COLO668 (cell line): Measurements from ENCODE around the gene KCNH4.
"Not testable (repeated sequence)": the region's sequence is repeated elsewhere in the genome, so short reads cannot be mapped to it uniquely, and the experiment has no call there.

Source experiments
- DNase-seq: peaks from one replicate; lab custom pipeline; 2025; ENCODE audit not compliant: unreplicated experiment; lab: John Stamatoyannopoulos, UW

KCNH4 gene

DNA sequence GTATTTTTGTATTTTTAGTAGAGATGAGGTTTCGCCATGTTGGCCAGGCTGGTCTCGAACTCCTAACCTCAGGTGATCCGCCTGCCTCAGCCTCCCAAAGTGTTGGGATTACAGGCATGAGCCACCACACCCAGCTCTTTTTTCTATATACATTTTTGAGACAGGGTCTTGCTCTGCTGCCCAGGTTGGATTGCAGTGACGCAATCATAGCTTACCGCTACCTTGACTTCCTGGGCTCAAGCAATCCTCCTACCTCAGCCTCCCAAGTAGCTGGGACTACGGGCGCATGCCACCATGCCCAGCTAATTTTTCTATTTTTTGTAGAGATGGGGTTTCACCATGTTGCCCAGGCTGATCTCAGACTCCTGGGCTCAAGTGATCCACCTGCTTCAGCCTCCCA, 40.3 kb downstream of the KCNH4 start:
- not testable (repeated sequence) for DNase-seq

GRCh38 chr17:42138749-42139492, 42.0 kb downstream of the KCNH4 start:
- DNase-seq, result no peak

DNA sequence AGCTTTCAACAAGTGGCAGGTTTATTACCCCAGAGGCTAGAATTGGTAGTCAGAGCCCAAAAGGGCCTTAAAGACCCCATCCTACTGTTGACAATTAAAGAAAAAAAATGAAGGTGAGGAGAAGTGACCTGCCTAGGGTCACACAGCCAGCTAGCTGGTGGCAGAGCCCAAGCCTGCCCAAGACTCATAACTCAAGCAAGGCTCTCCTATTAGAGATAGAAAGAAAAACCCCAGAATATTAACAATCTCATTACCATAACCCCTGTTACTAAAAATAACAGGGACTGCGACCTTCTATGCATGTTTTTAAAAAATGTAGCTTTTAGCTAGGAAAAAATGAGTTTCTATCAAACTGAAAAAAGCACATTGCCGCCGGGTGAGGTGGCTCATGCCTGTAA, 44.3 kb downstream of the KCNH4 start:
- no peak for DNase-seq

DNA sequence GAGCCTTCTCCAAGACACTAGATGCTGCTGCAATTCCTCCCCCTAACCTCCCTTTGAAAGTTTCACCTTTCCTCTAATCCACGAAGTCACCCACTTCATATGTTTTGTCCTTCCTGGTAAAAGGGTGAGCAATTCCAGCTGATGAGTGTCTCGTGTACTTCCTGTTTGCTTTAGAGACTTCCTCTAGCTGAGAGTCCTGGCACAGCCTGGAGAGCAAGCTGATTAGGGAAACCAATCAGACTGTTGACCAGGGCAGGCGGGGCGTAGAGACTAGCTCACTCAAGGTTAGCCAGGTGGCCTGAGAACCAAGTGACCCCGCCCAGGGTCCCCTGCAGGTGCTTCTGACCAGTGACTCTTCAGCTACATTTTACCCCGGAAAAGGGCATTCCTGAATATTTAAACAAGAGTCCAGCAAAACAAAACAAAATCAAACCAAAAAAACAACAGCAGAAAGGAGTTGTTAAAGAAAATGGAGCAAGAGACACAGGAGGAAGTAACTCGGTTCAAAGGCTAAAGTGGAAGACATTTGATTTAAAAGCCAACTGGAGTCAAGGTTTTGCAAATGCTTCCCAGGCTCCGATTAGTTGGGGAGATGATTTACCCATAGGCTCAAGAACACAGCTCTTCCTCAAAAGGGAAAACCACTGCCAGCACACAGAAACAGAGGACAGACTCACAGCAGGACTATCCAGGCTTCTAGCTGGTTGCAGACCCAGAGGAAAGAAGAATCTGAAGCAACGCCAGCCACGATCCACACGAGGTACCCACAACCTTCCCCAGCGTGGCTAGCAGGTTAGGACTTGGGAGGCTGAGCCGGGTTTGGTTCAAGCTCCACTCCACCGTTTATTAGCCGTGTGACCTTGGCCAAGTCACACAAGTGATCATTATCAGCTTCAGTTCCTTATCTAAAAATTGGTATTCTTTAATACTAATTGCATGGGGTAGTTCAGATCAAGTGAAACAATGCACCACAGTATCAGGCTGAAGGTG, 45.0 kb downstream of the KCNH4 start:
- DNase-seq, result peak; percentile 68

GRCh38 chr17:42135151-42135550, 45.8 kb downstream of the KCNH4 start:
- DNase-seq, result no peak

DNA sequence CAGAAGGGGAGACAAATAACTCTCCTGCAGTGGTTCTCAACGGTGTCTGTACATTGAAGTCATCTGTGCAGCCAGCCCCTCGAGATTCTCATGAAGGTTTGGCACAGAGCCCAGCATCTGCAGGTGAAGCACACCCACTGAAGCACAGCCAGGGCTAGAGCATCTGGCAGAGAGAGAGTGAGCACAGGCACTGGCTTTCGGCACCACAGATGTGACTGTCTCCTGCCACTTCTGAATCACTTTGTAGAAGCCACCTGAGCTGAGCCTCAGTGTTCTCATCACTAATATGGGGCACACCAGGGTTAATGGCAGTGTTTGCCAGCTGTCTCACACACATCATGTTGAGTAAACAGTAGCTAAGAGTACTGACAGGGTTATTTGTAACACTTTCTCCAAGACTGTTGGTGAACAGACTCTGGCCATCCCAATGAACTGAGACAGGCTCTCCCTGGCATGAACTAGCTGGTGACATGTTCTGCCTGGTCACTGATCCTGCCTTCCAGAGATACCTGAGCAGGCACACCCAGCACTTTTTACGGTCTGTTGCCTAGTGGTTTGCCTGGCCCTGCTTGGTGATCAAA, 47.4 kb downstream of the KCNH4 start:
- DNase-seq, result peak; percentile 86

DNA sequence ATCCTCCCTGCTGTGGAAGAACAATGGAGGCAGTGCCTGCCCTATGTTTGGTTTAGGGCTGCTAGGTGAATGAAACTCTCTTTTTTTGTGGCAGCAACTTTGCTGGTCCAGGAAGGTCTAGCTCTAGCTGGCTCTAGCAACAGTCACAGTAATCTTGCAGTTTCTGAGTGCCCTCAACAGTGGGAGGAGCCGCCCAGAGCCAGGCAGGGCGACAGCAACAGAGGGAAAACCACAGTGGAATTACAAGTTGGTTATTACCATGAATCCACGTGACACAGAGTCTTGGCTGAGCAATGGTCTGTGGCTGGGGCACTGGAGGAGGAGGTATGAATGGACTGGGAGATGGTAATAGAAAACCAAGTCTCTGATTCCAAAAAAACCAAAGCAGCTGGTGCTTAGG, 48.0 kb downstream of the KCNH4 start:
- peak; percentile 19 for DNase-seq

DNA sequence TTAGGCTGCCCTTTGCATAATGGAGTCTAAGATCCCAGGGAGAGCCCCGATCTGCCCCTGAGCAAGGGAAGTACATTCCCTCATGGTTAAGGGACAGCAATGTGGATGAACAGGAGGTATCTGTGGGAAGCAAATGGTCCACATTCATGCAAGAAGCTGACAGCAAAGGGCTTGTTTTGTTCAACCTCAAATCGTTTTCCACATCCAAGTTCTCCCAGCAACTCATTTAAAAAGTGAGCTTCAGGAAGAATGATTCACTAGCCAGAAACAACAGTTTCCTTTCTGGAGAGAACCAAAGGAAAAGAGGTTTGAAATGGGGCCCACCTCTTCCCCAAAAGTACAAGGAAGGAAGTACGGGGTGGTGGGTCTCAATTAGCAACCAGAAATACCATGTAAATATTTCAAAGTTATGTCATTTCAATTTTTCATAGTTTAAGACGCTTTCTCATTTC, 48.9 kb downstream of the KCNH4 start:
- DNase-seq, result no peak

GRCh38 chr17:42131232-42131631, 49.7 kb downstream of the KCNH4 start:
- no peak for DNase-seq

DNA sequence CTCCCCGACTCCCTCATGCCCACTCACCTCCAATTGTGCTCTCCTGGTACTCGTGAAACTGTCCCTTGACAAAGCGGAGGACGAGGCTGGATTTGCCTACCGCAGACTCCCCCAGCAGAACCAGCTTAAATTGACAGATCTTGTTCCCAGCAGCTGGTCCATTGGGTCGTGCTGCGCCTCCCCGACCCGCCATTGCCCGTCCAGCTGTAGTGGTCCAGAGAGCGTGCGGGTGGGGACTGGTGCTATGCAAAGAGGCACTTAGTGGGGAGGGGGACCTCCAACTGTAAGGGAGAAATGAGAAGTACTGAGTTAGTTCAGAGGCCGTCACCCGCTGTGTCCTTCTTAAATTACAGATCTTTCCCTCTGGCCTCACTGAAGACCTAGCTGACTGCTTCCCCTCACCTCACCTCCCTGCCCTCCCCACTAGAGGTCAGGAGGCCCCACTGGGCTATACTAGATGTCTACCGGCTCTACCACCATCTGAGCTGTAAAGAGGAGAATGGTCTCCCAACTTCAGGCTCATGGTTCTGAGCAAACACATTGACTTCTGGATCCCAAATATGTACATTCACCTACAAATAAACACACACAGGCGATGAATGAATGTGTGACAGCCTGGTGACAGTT, 50.5 kb downstream of the KCNH4 start:
- DNase-seq, result no peak

DNA sequence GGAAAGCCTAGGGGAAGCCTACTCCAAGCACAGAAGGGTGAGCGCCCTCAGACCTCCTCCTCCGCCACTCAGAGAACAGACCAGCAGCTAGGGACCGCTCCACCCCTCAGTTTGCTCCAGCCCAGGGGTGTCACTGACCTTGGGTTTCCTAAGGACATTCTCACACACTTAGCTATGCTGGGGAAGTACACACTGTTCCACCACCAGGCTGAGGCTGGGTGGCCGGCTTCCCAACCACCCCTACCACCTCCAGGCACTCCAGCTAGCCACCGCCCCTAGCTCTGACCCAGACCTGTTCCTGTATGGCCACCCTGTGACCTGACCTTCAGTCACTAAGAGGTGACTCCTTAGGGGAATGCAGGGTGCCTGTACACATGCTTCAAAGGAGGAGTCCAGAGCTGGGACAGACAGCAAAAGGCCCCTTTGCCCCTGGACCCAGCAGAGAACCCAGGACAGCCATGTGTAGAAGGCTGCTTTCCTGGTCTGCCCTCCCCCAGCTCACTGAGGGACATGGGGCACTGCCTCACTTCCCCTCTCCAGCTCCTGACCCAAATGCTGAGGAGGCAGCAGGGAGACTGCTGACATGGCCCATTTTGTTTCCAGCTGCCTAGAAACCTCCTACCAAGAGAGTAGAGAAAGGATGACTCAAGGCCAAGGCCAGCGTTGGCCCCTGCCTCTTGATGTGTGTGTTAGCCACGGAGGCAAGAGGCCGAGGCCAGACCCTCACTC, 51.7 kb downstream of the KCNH4 start:
- no peak for DNase-seq

- DNase-seq, result no peak
Observed at GRCh38 chr17:42127414-42127813, 53.5 kb downstream of the KCNH4 start.

- no peak for DNase-seq
Observed at GRCh38 chr17:42126836-42127235, 54.1 kb downstream of the KCNH4 start.

GRCh38 chr17:42125565-42125964, 55.4 kb downstream of the KCNH4 start:
- DNase-seq, result no peak

- DNase-seq, result no peak
Observed at GRCh38 chr17:42124256-42124655, 56.7 kb downstream of the KCNH4 start.

DNA sequence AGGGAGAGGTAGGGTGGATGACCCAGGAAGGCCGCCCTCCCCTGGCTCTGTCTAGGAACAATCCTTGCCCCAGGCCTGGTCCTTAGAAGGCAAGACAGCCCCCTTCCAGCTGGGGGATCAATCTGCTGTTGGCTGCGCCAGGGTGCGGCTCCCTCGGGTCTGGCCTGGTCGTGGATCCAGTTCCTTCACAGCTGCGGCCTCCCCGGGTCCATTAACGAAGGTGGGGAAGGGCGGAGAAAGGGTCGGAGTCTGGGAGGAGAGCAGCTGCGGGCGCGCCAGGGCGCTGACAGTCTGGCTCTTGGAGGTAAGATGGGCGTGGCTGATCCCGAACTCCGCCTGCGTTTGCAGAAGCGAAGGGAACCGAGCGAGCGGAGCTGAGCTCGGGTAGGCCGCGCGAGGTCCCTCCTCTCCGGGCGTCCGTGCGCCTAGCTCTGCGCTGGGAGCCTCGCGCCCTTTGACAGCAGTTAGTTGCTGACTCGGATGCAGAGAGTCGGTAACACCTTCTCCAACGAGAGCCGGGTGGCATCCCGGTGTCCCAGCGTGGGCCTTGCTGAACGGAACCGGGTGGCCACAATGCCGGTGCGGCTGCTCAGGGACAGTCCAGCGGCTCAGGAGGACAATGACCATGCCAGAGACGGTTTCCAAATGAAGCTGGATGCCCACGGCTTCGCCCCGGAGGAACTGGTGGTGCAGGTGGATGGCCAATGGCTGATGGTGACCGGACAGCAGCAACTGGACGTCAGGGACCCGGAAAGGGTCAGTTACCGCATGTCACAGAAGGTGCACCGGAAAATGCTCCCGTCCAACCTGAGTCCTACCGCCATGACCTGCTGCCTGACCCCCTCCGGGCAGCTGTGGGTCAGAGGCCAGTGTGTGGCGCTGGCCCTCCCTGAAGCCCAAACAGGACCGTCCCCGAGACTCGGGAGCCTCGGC, 58.3 kb downstream of the KCNH4 start, which contains the start of gene HSPB9:
Gene HSPB9 (plus strand): TSS at position 434 of the 933 bp plus-strand sequence. CDS start 47 bp downstream, at position 481.
- DNase-seq, result peak; percentile 48

DNA sequence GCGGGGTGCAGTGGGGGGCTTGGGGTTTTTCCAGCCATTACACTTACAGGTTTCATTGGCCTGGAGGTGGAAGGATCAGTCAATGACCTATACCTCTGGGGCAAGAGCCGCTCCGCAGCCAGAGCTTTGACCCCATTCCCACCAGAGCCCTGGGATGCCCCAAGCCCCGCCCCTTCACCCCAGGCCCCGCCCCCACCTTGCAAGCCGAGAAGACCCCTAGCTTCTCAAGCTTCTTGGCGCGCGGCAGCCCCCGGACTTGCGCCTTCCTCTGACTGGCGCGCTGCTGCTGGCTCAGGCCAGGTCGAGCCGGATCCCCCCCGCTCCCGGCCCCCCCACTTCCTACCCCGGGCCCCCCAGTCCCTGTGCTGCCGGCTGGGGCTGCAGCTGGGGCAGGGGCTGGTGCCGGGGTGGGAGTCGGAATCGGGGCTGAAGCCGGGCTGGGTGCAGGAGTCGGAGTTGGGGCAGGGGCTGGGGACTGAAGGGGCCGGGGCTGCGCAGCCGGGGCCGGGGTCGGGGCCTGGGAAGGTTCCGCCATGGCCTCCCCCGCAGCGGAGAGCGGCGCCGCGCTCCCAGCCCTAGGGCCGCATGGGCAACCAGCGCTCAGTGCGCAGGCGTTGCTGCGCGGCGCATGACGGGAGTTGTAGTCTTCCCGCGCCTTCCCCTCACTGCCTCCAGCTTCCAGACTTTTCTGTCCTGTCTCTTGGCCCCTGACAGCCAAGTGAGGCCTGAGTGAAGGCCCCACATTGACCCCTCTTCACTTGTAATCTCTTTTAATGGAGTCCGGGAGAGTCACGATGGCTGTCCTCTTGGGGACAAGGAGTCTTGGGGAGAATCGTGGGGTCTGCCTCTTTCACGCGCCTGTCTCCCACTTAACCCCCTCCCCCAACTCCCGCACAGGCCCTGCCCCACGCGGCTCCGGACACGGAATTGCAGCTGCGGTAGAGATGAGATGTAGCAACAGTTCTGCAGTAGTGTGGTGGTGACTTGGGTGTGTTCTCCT, 59.9 kb downstream of the KCNH4 start, which contains the start of gene KAT2A:
Gene KAT2A (minus strand): TSS at position 598 of the 1,000 bp plus-strand sequence. CDS start 63 bp downstream, at position 535.
- DNase-seq, result peak; percentile 79
